K562 (cell line): Measurements from ENCODE around the gene SZT2. TPM values are rescaled to one million over a fixed set of nuclear protein-coding genes. Genes with fewer than 3 reads are reported as not detected.

Source experiments
- CEBPZ ChIP-seq: fragments of 150-350 bp; IDR thresholded peaks from 2 replicates; pipeline ENCODE4 v1.6.1; 2014; ENCODE audit warnings: low read depth, mild to moderate bottlenecking, low read length, borderline replicate concordance
- ERF ChIP-seq: fragments of 450-650 bp; formaldehyde crosslinking; IDR thresholded peaks from 2 replicates; pipeline ENCODE4 v1.4.0; 2020; ENCODE audit warnings: mild to moderate bottlenecking, mixed read lengths
- FOXM1 ChIP-seq, 2 experiments: fragments of 450-650 bp in 1 of 2; sonication (generic) in 1 of 2; formaldehyde crosslinking in 1 of 2; IDR thresholded peaks; 2 replicates each; pipeline versions ENCODE4 v1.6.1 to v1.9.0; 2017 to 2022; ENCODE audit warnings: low read depth in 2 of 2, mild to moderate bottlenecking in 2 of 2, missing genetic modification reagents in 1 of 2, moderate library complexity in 1 of 2
- GATAD2B ChIP-seq: fragments of 450-650 bp; IDR thresholded peaks from 2 replicates; pipeline ENCODE4 v1.6.1; 2017; ENCODE audit warnings: mild to moderate bottlenecking, borderline replicate concordance
- MAX ChIP-seq: sonication (generic); formaldehyde crosslinking; IDR thresholded peaks from 2 replicates; pipeline ENCODE4 v1.9.0; 2022; ENCODE audit warnings: mild to moderate bottlenecking, missing genetic modification reagents
- MAZ ChIP-seq, 2 experiments: fragments of 450-650 bp in 1 of 2; sonication (generic) in 1 of 2; formaldehyde crosslinking; IDR thresholded peaks in 1 of 2; conservative IDR thresholded peaks in 1 of 2; 2 replicates each; pipeline versions ENCODE4 v1.4.0 to v1.5.0; 2020; ENCODE audit warnings: mild to moderate bottlenecking in 1 of 2, missing genetic modification reagents in 1 of 2
- RBM22 ChIP-seq: fragments of 200-400 bp; formaldehyde crosslinking; IDR thresholded peaks from 2 replicates; pipeline ENCODE4 v1.6.1; 2018; ENCODE audit warnings: low read length, low read depth; ENCODE audit not compliant: poor library complexity, severe bottlenecking
- SP1 ChIP-seq: sonication (generic); formaldehyde crosslinking; IDR thresholded peaks from 2 replicates; pipeline ENCODE4 v1.8.1; 2022; ENCODE audit warnings: mild to moderate bottlenecking, missing genetic modification reagents
- SUPT5H ChIP-seq: fragments of 450-650 bp; IDR thresholded peaks from 2 replicates; pipeline ENCODE4 v1.6.1; 2016
- TFAP4 ChIP-seq: sonication (generic); formaldehyde crosslinking; IDR thresholded peaks from 2 replicates; pipeline ENCODE4 v1.8.0; 2022; ENCODE audit warnings: missing genetic modification reagents, mild to moderate bottlenecking, moderate library complexity, borderline replicate concordance
- ZEB2 ChIP-seq: fragments of 450-650 bp; IDR thresholded peaks from 2 replicates; pipeline ENCODE4 v1.6.1; 2016
- ZFP91 ChIP-seq: sonication (generic); formaldehyde crosslinking; IDR thresholded peaks from 2 replicates; pipeline ENCODE4 v1.8.0; 2022; ENCODE audit warnings: mild to moderate bottlenecking, missing genetic modification reagents
- ZNF583 ChIP-seq: fragments of 250-450 bp; sonication (Bioruptor Pico); IDR thresholded peaks from 2 replicates; pipeline ENCODE4 v1.4.0; 2020
- polyA plus RNA-seq, 8 experiments: library from polyadenylated mRNA; depleted of rRNA in 4 of 8; stranded (reverse) in 5 of 8; unstranded in 3 of 8; fragments of >200 nt; fragmentation: Nextera tagmentation in 2 of 8; fragmentation: Illumina TruSeq in 1 of 8; extraction: Ambion mirVana in 2 of 8; extraction: Trizol in 1 of 8; gene quantifications; 2 replicates each; pipeline versions ENCODE4 v1.2.1 to v1.2.3, GENCODE V29; 2011 to 2014; ENCODE audit warnings: inconsistent platforms in 1 of 8, missing spikeins in 1 of 8
- total RNA-seq, 7 experiments: library from RNA; depleted of rRNA in 6 of 7; stranded (reverse); fragments of >200 nt in 6 of 7; fragmentation: Illumina TruSeq in 2 of 7; extraction: Trizol in 2 of 7; gene quantifications; 2 replicates each; pipeline versions ENCODE4 v1.2.1 to v1.2.3, GENCODE V29; 2011 to 2021; ENCODE audit warnings: low replicate concordance in 1 of 7

Gene SZT2
- total and polyA plus RNA-seq, 9 of the 15 experiments (the other 6 are each of a cell fraction or from before 2014, with no cell fraction given) = 0.88 to 31.0 (median 12.8) TPM

- 0 out of 2 replicates have a peak, but pooled peaks have one; percentile 65 for TF ChIP-seq ZFP91 (CRISPR knock-in tag)
- TF ChIP-seq SUPT5H = peak; percentile 87
- TF ChIP-seq CEBPZ = 0 out of 2 replicates have a peak, but pooled peaks have one; percentile 21
- peak; percentile 84; the same call in 1 of the 2 replicates for TF ChIP-seq GATAD2B
- peak; percentile 47; the same call in 1 of the 2 replicates for TF ChIP-seq TFAP4 (CRISPR knock-in tag)
- TF ChIP-seq FOXM1 (IDR thresholded peaks at IDR 0.05; ENCODE audit: low read depth) = peak; percentile 100
- TF ChIP-seq FOXM1 (CRISPR knock-in tag; IDR thresholded peaks at IDR 0.05; ENCODE audit: low read depth) = peak; percentile 96
- peak; percentile 22 to 40; a peak in 3 of 4 replicates for TF ChIP-seq MAZ (CRISPR knock-in tag; conservative IDR thresholded peaks at IDR 0.05 in 1 of 2, IDR thresholded peaks at IDR 0.05 in 1 of 2)
- peak; percentile 57; the same call in 1 of the 2 replicates for TF ChIP-seq ERF
- peak; percentile 67 for TF ChIP-seq SP1
- TF ChIP-seq ZNF583 (CRISPR knock-in tag) = no peak
- peak; percentile 91 for TF ChIP-seq RBM22
- peak; percentile 62; the same call in 1 of the 2 replicates for TF ChIP-seq MAX (CRISPR knock-in tag)
- TF ChIP-seq ZEB2 = no peak
Observed at GRCh38 chr1:43358746-43359693, 30.7 kb upstream of the SZT2 start, which contains the start of gene CDC20 (continued).
